MM.1S (cell line): Measurements from ENCODE around the gene LRP6.

ENCODE experiments used
- DNase-seq: peaks from one replicate; pipeline ENCODE4 v3.0.0-alpha.2; 2015
- H2AFZ ChIP-seq: fragments of 300-600 bp; sonication (generic); 2 replicates; pipeline ENCODE4 v1.6.0; 2016; ENCODE audit warnings: antibody characterized with exemption, low read length
- H3F3A ChIP-seq: fragments of 300-600 bp; sonication (generic); 2 replicates; pipeline ENCODE4 v1.6.1; 2016; ENCODE audit warnings: mild to moderate bottlenecking, antibody characterized with exemption, low read length, moderate library complexity, mixed read lengths; ENCODE audit not compliant: insufficient read depth
- H3K27ac ChIP-seq: fragments of 300-600 bp; sonication (generic); 2 replicates; pipeline ENCODE4 v1.5.1; 2016; ENCODE audit warnings: mild to moderate bottlenecking, low read length
- H3K27me3 ChIP-seq: fragments of 300-600 bp; sonication (generic); replicated peaks from 2 replicates; pipeline ENCODE4 v1.6.0; 2016; ENCODE audit warnings: low read length; ENCODE audit not compliant: insufficient read depth
- H3K36me3 ChIP-seq: fragments of 300-600 bp; sonication (generic); replicated peaks from 2 replicates; pipeline ENCODE4 v1.6.1; 2016; ENCODE audit warnings: mild to moderate bottlenecking, low read length, mixed read lengths; ENCODE audit not compliant: insufficient read depth
- H3K4me1 ChIP-seq: fragments of 300-600 bp; sonication (generic); 2 replicates; pipeline ENCODE4 v1.6.1; 2016; ENCODE audit warnings: low read length, mixed read lengths
- H3K4me2 ChIP-seq: fragments of 300-600 bp; sonication (generic); 2 replicates; pipeline ENCODE4 v1.6.0; 2016; ENCODE audit warnings: low read depth, low read length
- H3K4me3 ChIP-seq: fragments of 300-600 bp; sonication (generic); 2 replicates; pipeline ENCODE4 v1.5.1; 2016; ENCODE audit warnings: low read length, mixed read lengths
- H3K79me2 ChIP-seq: fragments of 300-600 bp; sonication (generic); 2 replicates; pipeline ENCODE4 v1.6.1; 2016; ENCODE audit warnings: mixed run types, low read length, mixed read lengths
- H3K9ac ChIP-seq: fragments of 300-600 bp; sonication (generic); 2 replicates; pipeline ENCODE4 v1.6.1; 2016; ENCODE audit warnings: low read length, mixed read lengths
- H3K9me2 ChIP-seq: fragments of 300-600 bp; sonication (generic); replicated peaks from 2 replicates; pipeline ENCODE4 v1.6.1; 2016; ENCODE audit warnings: mild to moderate bottlenecking, low read length, mixed read lengths; ENCODE audit not compliant: insufficient read depth
- H3K9me3 ChIP-seq: fragments of 300-600 bp; sonication (generic); replicated peaks from 2 replicates; pipeline ENCODE4 v1.6.1; 2016; ENCODE audit warnings: mild to moderate bottlenecking, low read length, mixed read lengths; ENCODE audit not compliant: insufficient read depth
- H4K20me1 ChIP-seq: fragments of 300-600 bp; sonication (generic); 2 replicates; pipeline ENCODE4 v1.6.1; 2016; ENCODE audit warnings: mild to moderate bottlenecking, low read length, moderate library complexity, mixed read lengths; ENCODE audit not compliant: insufficient read depth
- EZH2 ChIP-seq: fragments of 300-600 bp; sonication (generic); optimal IDR thresholded peaks from 2 replicates; pipeline ENCODE3; 2017; ENCODE audit warnings: low read depth, mild to moderate bottlenecking, antibody characterized with exemption, low read length, mixed read lengths
- EZH2phosphoT487 ChIP-seq: fragments of 300-600 bp; sonication (generic); IDR thresholded peaks from 2 replicates; pipeline ENCODE4 v1.6.1; 2018; ENCODE audit warnings: antibody characterized with exemption, low read length
- TF ChIP-seq, protein P1 (sequence below): fragments of 300-600 bp; sonication (generic); IDR thresholded peaks from 2 replicates; pipeline ENCODE4 v1.5.1; 2016; ENCODE audit warnings: antibody characterized with exemption, low read length, mixed read lengths

LRP6 gene

DNA sequence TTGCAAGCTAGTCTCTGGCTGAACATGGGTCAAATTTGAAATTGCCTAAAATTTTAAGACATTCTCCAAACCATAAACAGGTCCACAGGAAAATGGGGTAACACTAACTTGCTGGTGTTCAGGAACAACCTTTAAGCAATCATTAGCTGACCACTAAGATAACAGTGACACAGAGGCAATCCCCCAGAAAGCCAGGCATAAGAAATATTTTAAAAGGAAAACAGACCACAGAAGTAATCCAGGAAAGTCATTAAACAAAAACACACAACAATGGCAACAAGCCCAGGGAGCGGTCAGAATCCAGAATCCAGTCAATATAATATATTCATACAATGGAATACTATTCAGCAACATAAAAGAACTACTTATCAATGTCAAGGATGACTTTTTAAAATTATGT, 59.1 kb downstream of the LRP6 start:
- H3K36me3 ChIP-seq, result no peaks in the 10 kb centered on the region
- no peaks in the 10 kb centered on the region for H3K79me2 ChIP-seq
- H3F3A ChIP-seq, result no peaks in the 10 kb centered on the region; the same call in 1 of the 2 replicates
- DNase-seq, result no peak
- H3K9me2 ChIP-seq, result no peaks in the 10 kb centered on the region
- no peaks in the 10 kb centered on the region for H3K4me1 ChIP-seq
- no peaks in the 10 kb centered on the region for H3K9me3 ChIP-seq
- H3K27me3 ChIP-seq, result no peaks in the 10 kb centered on the region
- H3K9ac ChIP-seq, result no peak overlapping the region
- no peak overlapping the region for H2AFZ ChIP-seq
- TF ChIP-seq EZH2phosphoT487 (no peak), EZH2 (no peak)
- TF ChIP-seq, protein P1, sequence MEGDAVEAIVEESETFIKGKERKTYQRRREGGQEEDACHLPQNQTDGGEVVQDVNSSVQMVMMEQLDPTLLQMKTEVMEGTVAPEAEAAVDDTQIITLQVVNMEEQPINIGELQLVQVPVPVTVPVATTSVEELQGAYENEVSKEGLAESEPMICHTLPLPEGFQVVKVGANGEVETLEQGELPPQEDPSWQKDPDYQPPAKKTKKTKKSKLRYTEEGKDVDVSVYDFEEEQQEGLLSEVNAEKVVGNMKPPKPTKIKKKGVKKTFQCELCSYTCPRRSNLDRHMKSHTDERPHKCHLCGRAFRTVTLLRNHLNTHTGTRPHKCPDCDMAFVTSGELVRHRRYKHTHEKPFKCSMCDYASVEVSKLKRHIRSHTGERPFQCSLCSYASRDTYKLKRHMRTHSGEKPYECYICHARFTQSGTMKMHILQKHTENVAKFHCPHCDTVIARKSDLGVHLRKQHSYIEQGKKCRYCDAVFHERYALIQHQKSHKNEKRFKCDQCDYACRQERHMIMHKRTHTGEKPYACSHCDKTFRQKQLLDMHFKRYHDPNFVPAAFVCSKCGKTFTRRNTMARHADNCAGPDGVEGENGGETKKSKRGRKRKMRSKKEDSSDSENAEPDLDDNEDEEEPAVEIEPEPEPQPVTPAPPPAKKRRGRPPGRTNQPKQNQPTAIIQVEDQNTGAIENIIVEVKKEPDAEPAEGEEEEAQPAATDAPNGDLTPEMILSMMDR, result no peak
- no peak overlapping the region for H3K4me2 ChIP-seq
- H3K4me3 ChIP-seq, result no peak overlapping the region
- no peaks in the 10 kb centered on the region for H4K20me1 ChIP-seq
- no peak overlapping the region for H3K27ac ChIP-seq

DNA sequence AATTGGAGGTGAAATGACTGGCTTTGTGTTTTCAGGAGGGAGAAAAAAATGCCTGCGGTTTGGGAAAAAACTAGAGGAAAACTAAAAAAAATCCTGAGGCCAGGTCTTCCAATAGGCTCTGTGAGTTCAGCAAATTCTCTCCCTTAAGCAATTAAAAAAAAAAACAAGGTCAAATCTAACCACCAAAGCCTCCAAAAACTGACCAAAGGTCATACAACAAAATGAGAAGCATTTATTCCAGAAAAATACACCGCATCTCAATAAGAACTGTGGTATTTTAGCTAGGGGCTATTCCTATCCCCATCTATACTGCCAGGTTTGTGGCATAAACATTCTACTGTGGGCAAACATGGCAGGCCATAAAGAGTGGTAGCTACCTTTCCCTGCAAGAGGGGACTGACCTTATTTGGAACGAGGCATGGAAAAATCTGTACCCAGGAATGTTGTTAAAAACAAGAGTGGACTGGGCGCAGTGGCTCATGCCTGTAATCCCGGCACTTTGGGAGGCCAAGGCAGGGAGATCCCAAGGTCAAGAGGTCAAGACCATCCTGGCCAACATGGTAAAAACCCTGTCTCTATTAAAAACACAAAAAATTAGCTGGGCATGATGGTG, 60.0 kb downstream of the LRP6 start:
- TF ChIP-seq EZH2phosphoT487 (no peak), EZH2 (no peak)
- TF ChIP-seq, protein P1, result no peak
- Histone ChIP-seq H3K9me2 (no peaks in the 10 kb centered on the region), H4K20me1 (no peaks in the 10 kb centered on the region), H3F3A (no peaks in the 10 kb centered on the region; the same call in 1 of the 2 replicates), H3K9me3 (no peaks in the 10 kb centered on the region), H3K79me2 (no peaks in the 10 kb centered on the region), H3K4me1 (no peaks in the 10 kb centered on the region), H3K27me3 (no peaks in the 10 kb centered on the region), H3K36me3 (no peaks in the 10 kb centered on the region), H3K4me2 (no peak overlapping the region), H3K27ac (no peak overlapping the region), H3K4me3 (no peak overlapping the region), H2AFZ (no peak overlapping the region), H3K9ac (no peak overlapping the region)
- no peak for DNase-seq

DNA sequence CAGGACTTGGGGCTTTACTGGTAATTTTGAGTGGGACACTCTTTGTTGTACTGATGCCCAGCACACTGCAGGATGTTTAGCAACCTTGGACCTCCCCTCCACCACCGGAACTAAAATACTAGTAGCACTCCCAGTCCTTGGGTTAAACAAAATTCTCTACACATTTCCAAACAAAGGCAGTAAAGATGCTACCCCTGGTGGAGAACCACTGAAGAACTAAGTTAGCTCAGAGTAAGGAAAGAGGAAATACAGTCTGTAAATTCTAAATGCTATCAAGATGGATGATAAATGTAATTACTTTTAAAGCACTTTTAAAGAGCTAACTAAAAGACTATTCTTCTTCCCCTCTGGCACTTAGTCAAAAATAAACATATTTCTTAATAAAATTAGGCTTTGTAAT, 64.1 kb downstream of the LRP6 start:
- H3K36me3 ChIP-seq, result no peaks in the 10 kb centered on the region
- H3F3A ChIP-seq, result no peaks in the 10 kb centered on the region
- no peaks in the 10 kb centered on the region for H3K9me3 ChIP-seq
- DNase-seq, result no peak
- H2AFZ ChIP-seq, result no peak overlapping the region
- TF ChIP-seq, protein P1, result no peak
- TF ChIP-seq EZH2 (no peak), EZH2phosphoT487 (no peak)
- H4K20me1 ChIP-seq, result no peaks in the 10 kb centered on the region
- no peaks in the 10 kb centered on the region for H3K9me2 ChIP-seq
- H3K9ac ChIP-seq, result no peak overlapping the region
- no peak overlapping the region for H3K27ac ChIP-seq
- no peaks in the 10 kb centered on the region for H3K79me2 ChIP-seq
- H3K27me3 ChIP-seq, result no peaks in the 10 kb centered on the region
- no peak overlapping the region for H3K4me2 ChIP-seq
- no peaks in the 10 kb centered on the region for H3K4me1 ChIP-seq
- no peak overlapping the region for H3K4me3 ChIP-seq
